ENCODE measurements around the gene PCSK4. TPM values are rescaled to one million over a fixed set of nuclear protein-coding genes. Genes with fewer than 3 reads are reported as not detected.

PCSK4 gene
- total and polyA plus RNA-seq, 2 of the 4 experiments (the other 2 are of a cell fraction) = 0.72 to 1.7 TPM

GRCh38 chr19:1467215-1467489 is 23.0 kb downstream of the PCSK4 start:
- no peak overlapping the region for H3K27ac ChIP-seq (ENCODE audit: insufficient read depth, low read length)
- no peaks in the 10 kb centered on the region for H3K9me1 ChIP-seq (ENCODE audit: insufficient read depth, low read length)
- no peak overlapping the region for H3K4me2 ChIP-seq (ENCODE audit: low read depth, low read length)
- H2BK120ac ChIP-seq (ENCODE audit: low read depth, low read length) = no peak overlapping the region
- no peak overlapping the region for H2BK15ac ChIP-seq (ENCODE audit: low read depth, low read length)
- H2BK20ac ChIP-seq (ENCODE audit: low read depth, low read length) = no peak overlapping the region
- H3K4me3 ChIP-seq (ENCODE audit: insufficient read depth, low read depth, low read length) = no peak overlapping the region
- H3K18ac ChIP-seq (ENCODE audit: low read depth, low read length) = no peak overlapping the region
- H4K91ac ChIP-seq (ENCODE audit: insufficient read depth, low read depth, low read length) = no peak overlapping the region
- no peak overlapping the region for H3K4ac ChIP-seq (ENCODE audit: low read depth, low read length)
- H3K27me3 ChIP-seq (ENCODE audit: control insufficient read depth, insufficient read depth, low read length) = peaks cover 62% of the 10 kb centered on the region
- BruUV-seq (replicated peaks) = no TSS peak
- TF ChIP-seq NFE2L2 (IDR thresholded peaks at IDR 0.05; ENCODE audit: low read depth, low read length) = no peak
- TF ChIP-seq RCOR1 (IDR thresholded peaks at IDR 0.05; ENCODE audit: insufficient replicate concordance, low read length) = no peak
- 9% methylated on average over 11 of the region's 36 CpGs; no CpG with 5 or more reads in 1 of the 2 experiments for WGBS, 2 experiments (ENCODE audit: extremely low coverage in 2 of 2, insufficient read length in 1 of 2)
- H3K36me3 ChIP-seq (ENCODE audit: control insufficient read depth, insufficient read depth, low read length) = no peaks in the 10 kb centered on the region
- ChIA-PET POLR2A (ENCODE audit: unreplicated experiment) (no interaction called here), CTCF (no interaction called here)
- no peak overlapping the region for H4K5ac ChIP-seq (ENCODE audit: low read depth, low read length)
- no peak overlapping the region for H3K9ac ChIP-seq (ENCODE audit: low read depth, low read length)
- peaks cover 64% of the 10 kb centered on the region for H4K20me1 ChIP-seq (ENCODE audit: insufficient read depth, low read length)
- in situ Hi-C loops (cut with MboI; ENCODE audit: low sequenced_read_pairs) = no loop called here
- no peak overlapping the region for H4K8ac ChIP-seq (ENCODE audit: low read depth in 2 of 2, low read length in 2 of 2)
- no peak overlapping the region for H3K23ac ChIP-seq (ENCODE audit: low read depth, low read length)
- dilution Hi-C loops (cut with HindIII; ENCODE audit: low sequenced_read_pairs, unreplicated experiment) = no loop called here
- H3K14ac ChIP-seq (replicated peaks; ENCODE audit: low read depth, low read length) = no peak overlapping the region
- no peak overlapping the region for H2AFZ ChIP-seq (replicated peaks; ENCODE audit: low read length, poor library complexity)
- peaks cover 0 to 6% of the 10 kb centered on the region in 2 experiments; a peak in 1 of 4 replicates for H3K79me1 ChIP-seq (ENCODE audit: low read depth in 1 of 2, low read length in 2 of 2)
- no peak overlapping the region for H2AK5ac ChIP-seq (ENCODE audit: low read depth, low read length)
- H3K4me1 ChIP-seq (ENCODE audit: control insufficient read depth, insufficient read depth, low read length) = peaks cover 21% of the 10 kb centered on the region
- intact Hi-C loops (cut with micrococcal nuclease) = no loop called here
- no peak for ATAC-seq (ENCODE audit: low read depth)
- H2AK9ac ChIP-seq (replicated peaks; ENCODE audit: low read depth, low read length, poor library complexity) = no peak overlapping the region
- no peaks in the 10 kb centered on the region; the same call in 1 of the 2 replicates for H3K9me3 ChIP-seq (ENCODE audit: control insufficient read depth, insufficient read depth, low read length)
- H3K56ac ChIP-seq (ENCODE audit: extremely low read depth, insufficient read depth, low read length) = no peak overlapping the region
- DNase-seq = no peak
- no peak overlapping the region for H2BK5ac ChIP-seq (ENCODE audit: low read depth, low read length, poor library complexity, severe bottlenecking)

All from IMR-90 (cell line).